ENCODE measurements around the gene LRRC72.
"Not testable (repeated sequence)": the region's sequence is repeated elsewhere in the genome, so short reads cannot be mapped to it uniquely, and the experiment has no call there.

Gene LRRC72

DNA sequence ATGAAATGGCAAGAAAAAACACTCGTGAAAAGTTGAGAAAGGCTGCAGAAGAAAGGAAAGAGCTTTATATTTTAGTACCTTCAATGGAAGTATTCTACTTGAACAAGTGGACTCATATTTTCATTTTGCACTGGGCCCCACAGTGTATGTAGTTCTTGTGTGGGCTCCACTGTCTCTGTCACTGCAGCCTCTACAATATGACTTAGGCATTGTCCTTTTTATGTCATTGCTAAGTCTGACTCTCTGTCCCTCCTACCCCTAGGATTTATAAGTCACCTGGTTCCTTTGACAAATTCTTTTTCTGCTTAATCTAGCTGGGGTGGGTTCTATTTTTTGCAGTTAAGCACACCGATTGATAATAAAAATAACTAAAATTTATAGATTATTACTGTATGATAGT, 33.4 kb upstream of the LRRC72 start:
- H3K4me3 ChIP-seq (ENCODE audit: low read length): no peak overlapping the region
- TF ChIP-seq CTCF (IDR thresholded peaks at IDR 0.05; ENCODE audit: insufficient read depth, low read depth, low read length, missing control alignments): no peak
- DNase-seq (ENCODE audit: low read depth): no peak

GRCh38 chr7:16494551-16494950, 32.1 kb upstream of the LRRC72 start:
- no peak for DNase-seq (ENCODE audit: low read depth)
- TF ChIP-seq CTCF (IDR thresholded peaks at IDR 0.05; ENCODE audit: insufficient read depth, low read depth, low read length, missing control alignments): no peak
- H3K4me3 ChIP-seq (ENCODE audit: low read length): no peak overlapping the region

DNA sequence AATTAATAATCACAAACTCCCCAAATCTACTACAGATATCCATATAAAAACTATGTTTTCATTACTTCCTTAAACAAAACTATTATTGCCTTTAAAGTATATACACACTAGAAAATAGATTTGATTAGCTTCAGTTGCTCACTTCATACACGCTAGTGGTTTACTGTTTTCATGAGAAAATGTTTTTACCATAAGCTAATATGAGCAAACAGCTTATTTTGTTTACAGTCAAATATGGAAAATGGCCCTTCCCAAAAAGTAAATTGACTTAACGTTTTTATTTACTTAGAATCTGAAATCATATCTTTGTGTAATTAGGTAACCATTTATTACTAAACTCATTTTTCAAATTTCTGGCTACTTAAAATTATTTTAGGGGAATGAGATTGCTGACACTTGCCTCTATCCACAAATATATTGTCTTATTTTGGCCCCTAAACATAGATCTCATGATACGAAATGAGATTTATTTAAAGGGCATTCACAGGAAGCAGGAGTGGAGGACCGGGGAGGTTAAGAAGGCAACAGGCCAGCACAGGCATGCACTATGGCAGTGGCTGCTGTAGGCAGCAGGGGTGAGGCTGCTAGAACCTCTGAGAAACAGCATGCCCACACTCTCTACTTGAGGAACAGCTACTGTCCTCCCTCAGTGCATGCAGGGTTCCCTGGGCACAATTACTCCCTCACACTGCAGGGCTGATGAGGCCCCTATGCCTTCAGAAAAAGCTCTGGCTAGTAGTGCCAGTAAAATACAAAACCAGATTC, 31.5 kb upstream of the LRRC72 start:
- DNase-seq (ENCODE audit: low read depth): peak; percentile 46
- no peak overlapping the region for H3K4me3 ChIP-seq (ENCODE audit: low read length)
- TF ChIP-seq CTCF (IDR thresholded peaks at IDR 0.05; ENCODE audit: insufficient read depth, low read depth, low read length, missing control alignments): no peak

DNA sequence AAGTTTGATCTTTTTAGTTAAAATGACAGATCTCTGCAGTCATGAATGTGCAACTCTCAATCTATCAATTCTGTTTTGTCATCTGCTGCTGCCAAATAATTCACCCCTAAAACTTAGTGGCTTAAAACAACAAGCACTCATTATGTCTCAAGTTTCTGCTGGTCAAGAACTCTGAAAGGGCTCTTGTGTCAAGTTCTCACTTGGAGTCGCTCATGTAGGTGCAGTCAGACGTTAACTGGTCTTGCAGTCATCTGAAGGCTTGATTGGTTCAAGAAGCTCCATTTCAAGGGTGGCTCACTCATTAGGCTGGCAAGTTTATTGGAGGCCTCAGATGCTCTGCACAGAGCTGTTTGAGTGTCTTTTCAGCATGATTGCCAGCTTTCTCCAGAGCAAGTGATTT, 28.5 kb upstream of the LRRC72 start:
- DNase-seq (ENCODE audit: low read depth): no peak
- TF ChIP-seq CTCF (IDR thresholded peaks at IDR 0.05; ENCODE audit: insufficient read depth, low read depth, low read length, missing control alignments): no peak

DNA sequence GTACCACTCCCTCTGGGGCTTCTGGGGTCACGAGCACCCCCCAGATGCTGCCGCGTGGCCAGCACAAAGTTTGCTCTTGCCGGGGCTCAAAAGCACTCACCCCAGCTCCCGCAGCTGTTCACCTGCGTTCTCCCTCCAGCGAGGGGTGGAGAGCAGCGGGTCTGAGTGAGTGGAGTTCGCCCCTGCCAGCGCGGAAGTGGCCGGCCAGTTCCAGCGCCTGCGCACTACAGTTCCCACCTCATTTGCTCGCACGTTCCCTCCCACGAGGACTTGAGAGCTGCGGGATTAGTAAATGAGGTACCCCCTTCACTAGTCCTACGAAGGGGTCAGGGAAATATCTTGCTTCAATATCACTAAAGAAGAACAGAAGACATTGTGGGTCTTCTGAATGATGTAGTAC, 24.3 kb upstream of the LRRC72 start:
- TF ChIP-seq CTCF (IDR thresholded peaks at IDR 0.05; ENCODE audit: insufficient read depth, low read depth, low read length, missing control alignments): no peak
- no peak overlapping the region for H3K4me3 ChIP-seq (ENCODE audit: low read length)
- DNase-seq (ENCODE audit: low read depth): no peak

More for the DNA sequence above, 28.5 kb upstream of the LRRC72 start:
- H3K4me3 ChIP-seq (ENCODE audit: low read length): no peak overlapping the region

DNA sequence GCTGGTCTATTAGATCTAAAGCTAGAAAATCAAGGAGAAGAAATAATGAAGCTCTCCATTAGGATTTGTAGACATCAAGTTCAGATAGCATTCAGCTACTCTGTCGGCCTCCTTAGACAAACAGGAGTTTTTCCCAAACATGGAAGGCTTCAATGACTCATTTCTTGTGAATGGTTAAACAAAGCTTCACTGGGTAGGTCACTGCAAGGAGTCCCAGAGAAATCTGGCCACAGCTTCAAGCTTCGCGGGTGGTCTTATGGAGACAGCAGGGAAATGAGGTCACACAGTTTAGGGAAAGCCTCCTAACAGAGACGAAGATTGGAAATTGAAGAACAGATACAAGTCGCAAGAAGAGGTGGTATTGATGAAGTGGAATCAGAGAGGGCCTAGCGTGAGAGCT, 22.6 kb upstream of the LRRC72 start:
- DNase-seq (ENCODE audit: low read depth): no peak
- H3K4me3 ChIP-seq (ENCODE audit: low read length): no peak overlapping the region
- no peak for TF ChIP-seq CTCF (IDR thresholded peaks at IDR 0.05; ENCODE audit: insufficient read depth, low read depth, low read length, missing control alignments)

- DNase-seq (ENCODE audit: low read depth): not testable (repeated sequence)
These were observed 20.2 kb upstream of the LRRC72 start for GRCh38 chr7:16506422-16506821.

More at GRCh38 chr7:16506422-16506821, 20.2 kb upstream of the LRRC72 start:
- H3K4me3 ChIP-seq (ENCODE audit: low read length): not testable (repeated sequence)
